ENCODE results near the gene GOLGA6L10. TPM values are rescaled to one million over a fixed set of nuclear protein-coding genes. Genes with fewer than 3 reads are reported as not detected.
"Not testable (repeated sequence)": the region's sequence is repeated elsewhere in the genome, so short reads cannot be mapped to it uniquely, and the experiment has no call there.

The GOLGA6L10 gene, protein sequence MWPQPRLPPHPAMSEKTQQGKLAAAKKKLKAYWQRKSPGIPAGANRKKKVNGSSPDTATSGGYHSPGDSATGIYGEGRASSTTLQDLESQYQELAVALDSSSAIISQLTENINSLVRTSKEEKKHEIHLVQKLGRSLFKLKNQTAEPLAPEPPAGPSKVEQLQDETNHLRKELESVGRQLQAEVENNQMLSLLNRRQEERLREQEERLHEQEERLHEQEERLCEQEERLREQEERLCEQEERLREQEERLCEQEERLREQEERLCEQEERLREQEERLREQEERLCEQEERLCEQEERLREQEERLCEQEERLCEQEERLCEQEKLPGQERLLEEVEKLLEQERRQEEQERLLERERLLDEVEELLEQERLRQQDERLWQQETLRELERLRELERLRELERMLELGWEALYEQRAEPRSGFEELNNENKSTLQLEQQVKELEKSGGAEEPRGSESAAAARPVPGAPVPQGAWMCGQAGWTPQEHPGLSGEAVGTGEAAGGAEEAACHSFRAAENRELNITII
- 3.4 TPM for total RNA-seq

DNA sequence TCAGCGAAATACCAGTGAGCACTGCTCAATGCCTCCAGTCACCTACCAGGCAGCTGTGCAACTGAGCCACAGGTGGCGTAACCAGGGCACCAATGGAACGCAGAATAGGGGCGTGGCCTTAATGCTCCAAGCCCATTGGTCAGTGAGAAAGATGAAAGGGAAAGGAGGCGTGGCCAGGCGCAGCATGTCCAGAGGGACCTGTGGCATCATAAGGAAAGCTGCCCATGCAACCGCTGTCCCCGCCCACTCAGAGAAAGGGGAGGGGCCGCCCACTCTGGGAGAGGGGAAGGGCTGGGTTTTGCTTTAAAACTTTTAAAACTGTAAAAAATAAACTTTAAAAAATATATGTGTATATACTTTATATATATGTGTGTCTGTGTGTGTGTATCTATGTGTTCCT is at the start of gene GOLGA6L10:
Gene GOLGA6L10 (minus strand): TSS at position 101 of the 400 bp plus-strand sequence. CDS start 100 bp downstream, at position 1.
- H3K9me3 ChIP-seq; H3K36me3 ChIP-seq; H3K27ac ChIP-seq; H3K4me1 ChIP-seq; H3K27me3 ChIP-seq; intact Hi-C loops (cut with DNase I); H3K4me3 ChIP-seq; DNase-seq (ENCODE audit: extremely low spot score in 2 of 2): not testable (repeated sequence)

DNA sequence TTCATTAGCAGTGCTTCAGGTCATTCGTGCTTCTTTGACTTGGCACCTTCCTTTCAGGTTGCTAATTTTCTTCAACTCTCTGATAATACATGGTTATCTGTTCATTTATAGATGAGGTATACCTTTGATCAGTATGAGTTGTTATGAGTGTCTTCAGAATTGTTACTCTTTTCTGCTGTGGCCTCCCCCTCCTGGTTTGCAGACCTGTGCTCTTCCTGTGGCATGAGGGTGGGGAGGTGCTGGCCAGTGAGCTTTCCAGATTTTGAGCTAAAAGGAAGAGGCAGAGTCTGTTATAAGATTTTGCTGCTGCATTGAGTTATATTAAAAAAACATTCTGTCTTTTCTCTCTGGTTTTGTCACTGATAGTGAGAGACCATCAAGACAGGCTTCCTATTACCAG is 49.5 kb upstream of the GOLGA6L10 start:
- no peak for TF ChIP-seq POLR2AphosphoS5 (IDR thresholded peaks at IDR 0.05; ENCODE audit: insufficient read depth in 1 of 2, low read depth in 1 of 2)
- TF ChIP-seq, protein P1, sequence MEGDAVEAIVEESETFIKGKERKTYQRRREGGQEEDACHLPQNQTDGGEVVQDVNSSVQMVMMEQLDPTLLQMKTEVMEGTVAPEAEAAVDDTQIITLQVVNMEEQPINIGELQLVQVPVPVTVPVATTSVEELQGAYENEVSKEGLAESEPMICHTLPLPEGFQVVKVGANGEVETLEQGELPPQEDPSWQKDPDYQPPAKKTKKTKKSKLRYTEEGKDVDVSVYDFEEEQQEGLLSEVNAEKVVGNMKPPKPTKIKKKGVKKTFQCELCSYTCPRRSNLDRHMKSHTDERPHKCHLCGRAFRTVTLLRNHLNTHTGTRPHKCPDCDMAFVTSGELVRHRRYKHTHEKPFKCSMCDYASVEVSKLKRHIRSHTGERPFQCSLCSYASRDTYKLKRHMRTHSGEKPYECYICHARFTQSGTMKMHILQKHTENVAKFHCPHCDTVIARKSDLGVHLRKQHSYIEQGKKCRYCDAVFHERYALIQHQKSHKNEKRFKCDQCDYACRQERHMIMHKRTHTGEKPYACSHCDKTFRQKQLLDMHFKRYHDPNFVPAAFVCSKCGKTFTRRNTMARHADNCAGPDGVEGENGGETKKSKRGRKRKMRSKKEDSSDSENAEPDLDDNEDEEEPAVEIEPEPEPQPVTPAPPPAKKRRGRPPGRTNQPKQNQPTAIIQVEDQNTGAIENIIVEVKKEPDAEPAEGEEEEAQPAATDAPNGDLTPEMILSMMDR (IDR thresholded peaks at IDR 0.05): no peak
- TF ChIP-seq POLR2A (IDR thresholded peaks at IDR 0.05): no peak
- DNase-seq (ENCODE audit: extremely low spot score in 2 of 2): no peak

DNA sequence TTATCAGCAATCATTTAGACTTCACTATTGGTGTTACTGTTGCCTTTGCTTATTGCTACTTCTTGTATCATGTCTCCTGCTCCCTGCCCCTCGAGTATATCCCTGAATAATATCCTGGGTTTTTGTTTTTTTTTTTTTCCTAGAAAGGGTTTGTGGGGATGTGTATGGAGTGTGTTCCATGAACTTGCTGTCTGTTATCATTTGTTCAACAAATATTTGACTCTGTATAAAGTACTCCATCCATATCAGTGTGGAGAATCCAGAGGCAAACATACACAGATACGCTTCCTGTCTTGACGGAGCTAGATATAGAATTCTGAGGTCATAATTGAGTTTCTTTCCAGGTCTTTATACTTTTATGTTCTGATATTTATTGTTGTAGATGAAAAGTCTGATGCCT is 48.5 kb upstream of the GOLGA6L10 start:
- Histone ChIP-seq H3K27me3 (no peaks in the 10 kb centered on the region), H3K27ac (no peak overlapping the region), H3K4me3 (no peak overlapping the region), H3K4me1 (no peaks in the 10 kb centered on the region), H3K9me3 (no peaks in the 10 kb centered on the region), H3K36me3 (no peaks in the 10 kb centered on the region)
- TF ChIP-seq POLR2A (IDR thresholded peaks at IDR 0.05) (no peak), POLR2AphosphoS5 (IDR thresholded peaks at IDR 0.05; ENCODE audit: insufficient read depth in 1 of 2, low read depth in 1 of 2) (no peak)
- TF ChIP-seq, protein P1 (IDR thresholded peaks at IDR 0.05): no peak
- no peak for DNase-seq (ENCODE audit: extremely low spot score in 2 of 2)
- intact Hi-C loops (cut with DNase I): no loop called here

More for the DNA sequence above, 49.5 kb upstream of the GOLGA6L10 start:
- Histone ChIP-seq H3K27ac (no peak overlapping the region), H3K9me3 (no peaks in the 10 kb centered on the region), H3K27me3 (no peaks in the 10 kb centered on the region), H3K4me1 (no peaks in the 10 kb centered on the region), H3K36me3 (no peaks in the 10 kb centered on the region), H3K4me3 (no peak overlapping the region)
- intact Hi-C loops (cut with DNase I): no loop called here

DNA sequence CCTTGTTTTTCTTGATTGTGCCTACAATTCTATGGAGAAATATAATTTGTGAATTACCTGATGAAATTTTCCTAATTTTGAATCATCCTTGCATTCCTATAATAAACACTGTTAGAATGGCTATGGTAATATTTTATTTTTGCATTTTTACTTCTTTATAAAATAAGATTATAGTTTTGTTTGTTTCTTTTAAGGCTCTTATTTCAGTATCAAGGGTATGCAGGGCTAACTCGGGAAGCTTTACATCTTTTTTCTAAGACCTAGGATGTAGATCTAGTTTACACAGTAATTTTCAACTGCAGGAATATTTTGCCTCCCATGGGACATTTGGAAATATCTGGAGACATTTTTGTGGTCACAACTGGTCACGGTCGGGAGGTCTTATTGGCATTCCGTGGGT is 46.5 kb upstream of the GOLGA6L10 start:
- H3K36me3 ChIP-seq; DNase-seq (ENCODE audit: extremely low spot score in 2 of 2); H3K27ac ChIP-seq; H3K4me1 ChIP-seq; H3K27me3 ChIP-seq; H3K9me3 ChIP-seq; H3K4me3 ChIP-seq; intact Hi-C loops (cut with DNase I): not testable (repeated sequence)

DNA sequence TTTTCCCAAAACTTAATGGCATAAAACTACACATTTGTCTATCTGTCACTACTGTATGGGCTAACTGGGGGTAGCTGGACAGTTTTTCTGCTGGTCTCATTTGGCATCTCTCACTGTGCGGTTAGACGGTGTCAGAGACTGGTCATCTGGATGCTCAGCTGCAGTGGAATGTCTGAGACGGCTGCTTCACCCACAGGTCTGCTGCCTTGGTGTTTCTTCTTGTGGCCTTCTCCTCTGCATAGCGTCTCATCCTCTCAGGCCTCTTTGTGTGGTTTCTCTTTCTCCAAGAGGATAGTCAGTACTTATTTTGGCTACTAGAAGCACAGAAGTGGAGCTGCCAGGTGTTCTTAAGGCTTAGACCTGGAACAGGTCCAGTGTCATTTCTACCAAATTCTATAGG is 44.4 kb upstream of the GOLGA6L10 start:
- Histone ChIP-seq H3K27ac (no peak overlapping the region), H3K4me3 (no peak overlapping the region), H3K4me1 (no peaks in the 10 kb centered on the region), H3K9me3 (no peaks in the 10 kb centered on the region), H3K36me3 (no peaks in the 10 kb centered on the region), H3K27me3 (no peaks in the 10 kb centered on the region)
- DNase-seq (ENCODE audit: extremely low spot score in 2 of 2): no peak
- TF ChIP-seq POLR2AphosphoS5 (IDR thresholded peaks at IDR 0.05; ENCODE audit: insufficient read depth in 1 of 2, low read depth in 1 of 2) (no peak), POLR2A (IDR thresholded peaks at IDR 0.05) (no peak)
- TF ChIP-seq, protein P1 (IDR thresholded peaks at IDR 0.05): no peak
- intact Hi-C loops (cut with DNase I): no loop called here

DNA sequence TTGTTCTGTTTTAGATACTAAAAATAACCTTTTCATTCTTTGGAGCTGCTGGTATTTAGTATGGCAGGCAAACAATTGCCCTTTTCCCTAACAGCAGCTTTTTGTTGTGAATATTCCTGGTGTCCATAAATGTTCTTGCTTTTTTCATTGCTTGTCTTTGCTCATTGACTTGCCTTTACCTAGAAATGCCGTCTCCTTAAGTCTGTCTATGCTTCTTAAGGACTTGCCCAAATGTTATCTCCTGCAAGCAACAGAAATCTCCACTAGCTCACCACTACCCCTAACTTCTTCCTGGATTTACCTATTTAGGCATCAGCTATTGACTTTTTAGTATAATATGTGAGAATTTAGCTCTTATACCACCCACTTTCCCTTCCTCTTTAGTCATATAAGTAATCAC is 42.8 kb upstream of the GOLGA6L10 start:
- DNase-seq (ENCODE audit: extremely low spot score in 2 of 2); H3K4me3 ChIP-seq; H3K4me1 ChIP-seq; intact Hi-C loops (cut with DNase I); H3K27ac ChIP-seq; H3K36me3 ChIP-seq; H3K9me3 ChIP-seq; H3K27me3 ChIP-seq: not testable (repeated sequence)

DNA sequence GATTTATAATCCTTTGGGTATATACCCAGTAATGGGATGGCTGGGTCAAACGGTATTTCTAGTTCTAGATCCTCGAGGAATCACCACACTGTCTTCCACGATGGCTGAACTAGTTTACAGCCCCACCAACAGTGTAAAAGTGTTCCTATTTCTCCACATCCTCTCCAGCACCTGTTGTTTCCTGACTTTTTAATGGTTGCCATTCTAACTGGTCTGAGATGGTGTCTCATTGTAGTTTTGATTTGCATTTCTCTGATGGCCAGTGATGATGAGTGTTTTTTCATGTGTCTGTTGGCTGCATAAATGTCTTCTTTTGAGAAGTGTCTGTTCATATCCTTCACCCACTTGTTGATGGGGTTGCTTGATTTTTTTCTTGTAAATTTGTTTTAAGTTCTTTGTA is 40.9 kb upstream of the GOLGA6L10 start:
- H3K27ac ChIP-seq; H3K27me3 ChIP-seq; H3K9me3 ChIP-seq; H3K4me3 ChIP-seq; H3K4me1 ChIP-seq; DNase-seq (ENCODE audit: extremely low spot score in 2 of 2); H3K36me3 ChIP-seq; intact Hi-C loops (cut with DNase I): not testable (repeated sequence)

DNA sequence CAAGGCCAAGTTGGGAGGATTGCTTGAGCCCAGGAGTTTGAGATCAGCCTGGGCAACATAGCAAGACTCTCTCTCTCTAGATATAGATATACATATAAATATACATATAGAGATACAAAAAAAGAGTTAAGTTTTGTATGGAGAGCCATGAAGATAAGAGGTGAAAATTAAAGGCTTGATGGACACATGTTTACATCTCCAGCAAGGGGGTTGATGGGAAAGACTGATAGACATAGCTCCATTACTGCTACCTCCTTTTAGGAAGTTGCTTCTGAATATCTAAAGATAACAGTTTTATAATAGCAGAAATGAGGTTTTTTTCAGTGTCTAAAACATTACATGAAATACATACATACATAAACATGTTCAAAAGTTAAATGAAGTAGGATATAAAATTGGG is 37.9 kb upstream of the GOLGA6L10 start:
- H3K36me3 ChIP-seq; intact Hi-C loops (cut with DNase I); DNase-seq (ENCODE audit: extremely low spot score in 2 of 2); H3K27me3 ChIP-seq; H3K4me3 ChIP-seq; H3K27ac ChIP-seq; H3K9me3 ChIP-seq; H3K4me1 ChIP-seq: not testable (repeated sequence)

DNA sequence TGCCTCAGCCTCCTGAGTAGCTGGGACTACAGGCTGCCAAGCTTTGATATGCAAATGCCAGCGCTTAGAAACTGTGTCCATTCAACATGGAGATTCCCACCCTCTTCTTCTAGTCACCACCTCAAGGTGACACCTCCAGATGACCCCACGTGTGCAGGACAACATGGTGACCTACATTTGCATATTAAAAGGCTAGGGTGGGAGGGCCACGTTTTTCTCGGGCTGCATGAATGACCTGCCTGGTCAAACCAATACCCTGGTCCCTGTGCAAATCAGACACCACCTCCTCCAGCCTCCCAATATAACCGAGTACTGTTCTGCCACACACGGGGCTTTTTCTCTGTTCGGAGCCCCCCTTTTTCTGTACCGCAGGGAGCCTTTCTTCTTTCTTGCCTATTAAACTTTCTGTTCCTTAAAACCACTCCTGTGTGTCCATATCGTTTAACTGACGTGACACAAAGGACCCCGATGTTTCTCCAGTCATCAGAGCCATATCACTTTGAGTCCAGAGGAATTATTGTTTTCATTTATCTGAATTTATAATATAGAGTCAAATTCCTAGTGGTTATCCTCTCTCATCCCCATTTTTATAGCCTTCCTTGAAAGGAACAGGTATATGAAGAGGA is 32.2 kb upstream of the GOLGA6L10 start:
- H3K36me3 ChIP-seq; H3K4me1 ChIP-seq; H3K9me3 ChIP-seq; H3K27me3 ChIP-seq; DNase-seq (ENCODE audit: extremely low spot score in 2 of 2); intact Hi-C loops (cut with DNase I); H3K27ac ChIP-seq; H3K4me3 ChIP-seq: not testable (repeated sequence)

DNA sequence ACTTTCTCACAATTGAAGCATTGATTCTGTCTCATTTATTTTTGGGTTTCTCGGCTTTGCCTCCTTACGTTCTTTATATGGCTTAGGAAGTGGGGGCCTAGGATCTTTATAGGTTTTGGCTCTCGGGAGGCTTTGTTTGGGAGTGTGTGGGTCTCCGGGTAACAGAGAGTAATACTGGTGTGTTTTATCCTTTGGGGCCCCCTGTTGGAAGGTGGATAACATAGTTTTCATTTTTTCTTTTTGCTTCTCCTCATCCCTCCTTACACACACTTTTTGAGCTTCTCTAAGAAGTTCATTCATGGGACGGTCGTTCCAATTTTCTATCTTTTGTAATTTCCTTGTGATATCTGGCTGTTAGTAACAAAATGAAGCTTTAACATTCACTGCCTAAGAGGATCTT is 30.3 kb upstream of the GOLGA6L10 start:
- DNase-seq (ENCODE audit: extremely low spot score in 2 of 2); H3K27me3 ChIP-seq; H3K36me3 ChIP-seq; intact Hi-C loops (cut with DNase I); H3K27ac ChIP-seq; H3K4me3 ChIP-seq; H3K4me1 ChIP-seq; H3K9me3 ChIP-seq: not testable (repeated sequence)

Data from vagina (tissue), 2 donors.